Uterus (tissue), 4 donors: Measurements from ENCODE around the gene SVBP. TPM values are rescaled to one million over a fixed set of nuclear protein-coding genes. Genes with fewer than 3 reads are reported as not detected.

ENCODE experiments used
- DNase-seq, 2 donors: peaks; one replicate each; pipeline ENCODE4 v3.0.0-alpha.2; 2019 to 2020
- H3K27ac ChIP-seq, 2 donors: fragments of 200-600 bp; sonication (generic); 1 replicate in 1 of 2; 2 replicates in 1 of 2; pipeline ENCODE4 v1.5.1; 2016 to 2018
- H3K27me3 ChIP-seq, 2 donors: fragments of 200-600 bp; sonication (generic); one replicate each; pipeline ENCODE4 v1.5.1; 2018 to 2019; ENCODE audit warnings: control low read depth in 1 of 2
- H3K36me3 ChIP-seq, 2 donors: fragments of 200-600 bp; sonication (generic); one replicate each; pipeline ENCODE4 v1.5.1; 2019; ENCODE audit warnings: control low read depth in 1 of 2
- H3K4me1 ChIP-seq, 2 donors: fragments of 200-600 bp; sonication (generic); one replicate each; pipeline ENCODE4 v1.5.1; 2018 to 2019; ENCODE audit warnings: control low read depth in 1 of 2
- H3K4me3 ChIP-seq, 2 donors: fragments of 200-600 bp; sonication (generic); 1 replicate in 1 of 2; 2 replicates in 1 of 2; pipeline ENCODE4 v1.5.1; 2018 to 2019; ENCODE audit warnings: mild to moderate bottlenecking in 1 of 2
- H3K9me3 ChIP-seq, 2 donors: fragments of 200-600 bp; sonication (generic); one replicate each; pipeline ENCODE4 v1.5.1; 2019; ENCODE audit warnings: control low read depth in 1 of 2
- POLR2A ChIP-seq, 2 donors: fragments of 450-650 bp; IDR thresholded peaks; one replicate each; pipeline ENCODE4 v1.6.1; 2016; ENCODE audit warnings: antibody characterized with exemption in 2 of 2, mild to moderate bottlenecking in 1 of 2, moderate library complexity in 1 of 2
- intact Hi-C: fragments of 100-400 bp; cut with DNase I; formaldehyde crosslinking; loops from one replicate; pipeline ENCODE4 v1.15.1; 2023; ENCODE audit warnings: low total_unique reads
- total RNA-seq, 4 donors: library from RNA; depleted of rRNA in 3 of 4; stranded (reverse); fragments of >200 nt in 3 of 4; gene quantifications; one replicate each; pipeline versions ENCODE4 v1.1.0 to v1.2.4, GENCODE V29; 2014 to 2023
- TF ChIP-seq, protein P1 (sequence below), 4 experiments: fragments of 200-600 bp in 2 of 4; fragments of 450-650 bp in 2 of 4; sonication (generic) in 2 of 4; IDR thresholded peaks; one replicate each; pipeline ENCODE4 v1.5.1; 2016 to 2019; ENCODE audit warnings: antibody characterized with exemption in 4 of 4, mild to moderate bottlenecking in 2 of 4, moderate library complexity in 1 of 4
- donor health status: DM: yes; HTN: yes; CAD: no.

The SVBP gene
- total RNA-seq, 4 donors from 2014 or later = 13.1 to 27.4 (median 23.1) TPM

DNA sequence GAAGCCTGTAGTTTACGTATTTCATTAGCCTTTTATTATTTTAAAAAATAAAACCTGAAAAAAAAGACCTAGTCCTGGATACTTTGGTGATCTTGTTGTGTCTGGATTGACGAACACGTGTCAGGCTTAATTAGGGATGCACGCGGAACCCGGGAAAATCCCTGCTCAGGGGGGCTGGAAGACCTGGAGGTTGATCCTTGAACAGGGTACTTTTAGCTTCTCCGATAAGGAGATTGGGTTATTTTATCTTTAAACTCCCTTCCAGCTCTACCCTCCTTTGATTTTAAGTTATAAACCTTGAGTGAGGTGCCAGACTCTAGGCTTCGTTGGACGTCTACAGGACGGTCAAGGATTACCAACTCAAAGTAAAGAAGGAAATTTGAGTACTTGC, 28.7 kb upstream of the SVBP start:
- no peaks in the 10 kb centered on the region for H3K4me1 ChIP-seq
- peak overlapping the region; percentile 61 to 94 for H3K27ac ChIP-seq
- H3K27me3 ChIP-seq = no peaks in the 10 kb centered on the region
- no peaks in the 10 kb centered on the region for H3K36me3 ChIP-seq
- peak overlapping the region; percentile 97 to 99 for H3K4me3 ChIP-seq
- DNase-seq = no peak
- intact Hi-C loops = no loop called here
- H3K9me3 ChIP-seq = no peaks in the 10 kb centered on the region
- TF ChIP-seq, protein P1, sequence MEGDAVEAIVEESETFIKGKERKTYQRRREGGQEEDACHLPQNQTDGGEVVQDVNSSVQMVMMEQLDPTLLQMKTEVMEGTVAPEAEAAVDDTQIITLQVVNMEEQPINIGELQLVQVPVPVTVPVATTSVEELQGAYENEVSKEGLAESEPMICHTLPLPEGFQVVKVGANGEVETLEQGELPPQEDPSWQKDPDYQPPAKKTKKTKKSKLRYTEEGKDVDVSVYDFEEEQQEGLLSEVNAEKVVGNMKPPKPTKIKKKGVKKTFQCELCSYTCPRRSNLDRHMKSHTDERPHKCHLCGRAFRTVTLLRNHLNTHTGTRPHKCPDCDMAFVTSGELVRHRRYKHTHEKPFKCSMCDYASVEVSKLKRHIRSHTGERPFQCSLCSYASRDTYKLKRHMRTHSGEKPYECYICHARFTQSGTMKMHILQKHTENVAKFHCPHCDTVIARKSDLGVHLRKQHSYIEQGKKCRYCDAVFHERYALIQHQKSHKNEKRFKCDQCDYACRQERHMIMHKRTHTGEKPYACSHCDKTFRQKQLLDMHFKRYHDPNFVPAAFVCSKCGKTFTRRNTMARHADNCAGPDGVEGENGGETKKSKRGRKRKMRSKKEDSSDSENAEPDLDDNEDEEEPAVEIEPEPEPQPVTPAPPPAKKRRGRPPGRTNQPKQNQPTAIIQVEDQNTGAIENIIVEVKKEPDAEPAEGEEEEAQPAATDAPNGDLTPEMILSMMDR (IDR thresholded peaks at IDR 0.05) = no peak
- no peak for TF ChIP-seq POLR2A (IDR thresholded peaks at IDR 0.05)

- Histone ChIP-seq H3K27ac (no peak overlapping the region), H3K9me3 (no peaks in the 10 kb centered on the region), H3K36me3 (no peaks in the 10 kb centered on the region), H3K27me3 (no peaks in the 10 kb centered on the region), H3K4me3 (no peak overlapping the region), H3K4me1 (no peaks in the 10 kb centered on the region)
- TF ChIP-seq POLR2A (IDR thresholded peaks at IDR 0.05) = no peak
- TF ChIP-seq, protein P1 (IDR thresholded peaks at IDR 0.05) = no peak
- DNase-seq = no peak
- intact Hi-C loops = no loop called here
Observed at GRCh38 chr1:42845193-42845592, 28.0 kb upstream of the SVBP start.

DNA sequence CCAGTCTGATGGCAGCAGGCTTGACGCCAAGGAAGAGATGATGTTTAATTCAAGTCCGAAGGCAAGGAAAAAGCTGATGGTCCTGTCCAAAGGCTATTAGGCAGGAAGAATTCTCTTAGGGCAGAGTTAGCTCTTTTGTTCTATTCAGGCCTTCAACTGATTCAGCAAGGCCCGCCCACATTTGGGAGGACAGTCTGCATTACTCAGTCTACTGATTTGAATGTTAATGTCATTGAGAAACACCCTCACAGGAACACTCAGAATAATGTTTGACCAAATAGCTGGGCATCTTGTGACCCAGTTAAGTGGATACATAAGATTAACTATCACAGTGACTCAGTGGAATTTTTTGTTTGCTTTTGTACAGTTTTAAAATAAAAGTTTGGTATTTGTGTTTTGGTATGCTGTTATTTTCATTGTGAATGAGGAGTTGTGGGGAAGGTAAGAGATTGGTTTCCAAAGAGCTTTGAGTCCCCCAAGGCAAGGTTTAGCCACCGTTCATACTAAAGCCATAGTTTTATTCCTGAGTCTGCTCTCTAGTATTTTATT, 27.5 kb upstream of the SVBP start:
- Histone ChIP-seq H3K27ac (no peak overlapping the region), H3K4me1 (no peaks in the 10 kb centered on the region), H3K27me3 (no peaks in the 10 kb centered on the region), H3K36me3 (no peaks in the 10 kb centered on the region), H3K4me3 (no peak overlapping the region), H3K9me3 (no peaks in the 10 kb centered on the region)
- intact Hi-C loops = no loop called here
- DNase-seq = no peak
- TF ChIP-seq, protein P1 (IDR thresholded peaks at IDR 0.05) = no peak

GRCh38 chr1:42841440-42842147, 24.4 kb upstream of the SVBP start:
- H3K36me3 ChIP-seq = no peaks in the 10 kb centered on the region
- no peak for DNase-seq
- TF ChIP-seq, protein P1 (IDR thresholded peaks at IDR 0.05) = no peak
- no peak for TF ChIP-seq POLR2A (IDR thresholded peaks at IDR 0.05)
- intact Hi-C loops = no loop called here
- no peaks in the 10 kb centered on the region for H3K9me3 ChIP-seq
- H3K4me1 ChIP-seq = no peaks in the 10 kb centered on the region
- no peak overlapping the region for H3K4me3 ChIP-seq
- no peaks in the 10 kb centered on the region for H3K27me3 ChIP-seq
- H3K27ac ChIP-seq = no peak overlapping the region

- H3K4me1 ChIP-seq = no peaks in the 10 kb centered on the region
- TF ChIP-seq, protein P1 (IDR thresholded peaks at IDR 0.05) = no peak
- TF ChIP-seq POLR2A (IDR thresholded peaks at IDR 0.05) = no peak
- no peaks in the 10 kb centered on the region for H3K9me3 ChIP-seq
- intact Hi-C loops = no loop called here
- H3K36me3 ChIP-seq = no peaks in the 10 kb centered on the region
- no peak for DNase-seq
- H3K27me3 ChIP-seq = no peaks in the 10 kb centered on the region
- H3K4me3 ChIP-seq = no peak overlapping the region
- H3K27ac ChIP-seq = no peak overlapping the region
Observed at GRCh38 chr1:42841010-42841409, 23.8 kb upstream of the SVBP start.
